Activated CD4-positive, alpha-beta T cell treated with anti-CD3 and anti-CD28 coated beads, Interleukin-2, amount 10 ng/mL, durations not matched to agents 7 days and 5 days (primary cell): Measurements from ENCODE around the gene NKX1-2. TPM values are rescaled to one million over a fixed set of nuclear protein-coding genes. Genes with fewer than 3 reads are reported as not detected.

Experiments
- CTCF ChIA-PET: fragments of 350-600 bp; sonication (Branson Sonifier 250); formaldehyde crosslinking; loops from one replicate; lab custom pipeline; 2021; ENCODE audit warnings: antibody characterized with exemption; lab: Charles Lee
- POLR2A ChIA-PET: fragments of 350-600 bp; sonication (Branson Sonifier 250); formaldehyde crosslinking; loops from one replicate; lab custom pipeline; 2021; ENCODE audit warnings: antibody characterized with exemption; lab: Charles Lee
- DNase-seq: peaks from one replicate; pipeline ENCODE4 v3.0.0-alpha.2; 2020
- H3K27ac Mint-ChIP-seq: one replicate; pipeline ENCODE4 v1.8.0; 2021; ENCODE audit warnings: mild to moderate bottlenecking, moderate library complexity, mixed read lengths
- H3K27me3 Mint-ChIP-seq: one replicate; pipeline ENCODE4 v1.8.0; 2021; ENCODE audit warnings: mixed read lengths
- H3K36me3 Mint-ChIP-seq: one replicate; pipeline ENCODE4 v1.8.0; 2021; ENCODE audit warnings: low read depth, mixed read lengths
- H3K4me1 Mint-ChIP-seq: one replicate; pipeline ENCODE4 v1.8.0; 2021; ENCODE audit warnings: mixed read lengths
- H3K4me3 Mint-ChIP-seq: one replicate; pipeline ENCODE4 v1.8.0; 2021; ENCODE audit warnings: mild to moderate bottlenecking, moderate library complexity, mixed read lengths
- H3K9me3 Mint-ChIP-seq: one replicate; pipeline ENCODE4 v1.8.0; 2021; ENCODE audit warnings: mixed read lengths
- total RNA-seq, 2 experiments: library from RNA; stranded (reverse); gene quantifications; one replicate each; pipeline ENCODE4 v1.2.3, GENCODE V29; 2021

Gene NKX1-2
- not detected for total RNA-seq

- Mint-ChIP-seq H3K4me1 (peaks cover 13% of the 10 kb centered on the region), H3K9me3 (no peaks in the 10 kb centered on the region), H3K27me3 (peaks cover 87% of the 10 kb centered on the region), H3K4me3 (peak within 1 kb of the TSS; percentile 36), H3K27ac (no peak within 1 kb of the TSS), H3K36me3 (no peaks in the 10 kb centered on the region)
- no peak for DNase-seq
- CTCF ChIA-PET = no interaction called here
- POLR2A ChIA-PET = no interaction called here
These were observed at the start of gene NKX1-2 for GRCh38 chr10:124450012-124450782. Gene NKX1-2 (minus strand): TSS chr10:124450035. CDS start chr10:124449943, 92 bp downstream.

- H3K4me1 Mint-ChIP-seq = peaks cover 10% of the 10 kb centered on the region
- no peak overlapping the region for H3K4me3 Mint-ChIP-seq
- peaks cover 7% of the 10 kb centered on the region for H3K9me3 Mint-ChIP-seq
- H3K36me3 Mint-ChIP-seq = peaks cover 14% of the 10 kb centered on the region
- H3K27ac Mint-ChIP-seq = no peak overlapping the region
- DNase-seq = no peak
- POLR2A ChIA-PET = no interaction called here
- H3K27me3 Mint-ChIP-seq = no peaks in the 10 kb centered on the region
- CTCF ChIA-PET = interaction anchor here (0.7 kb wide), 1 partner anchor 533 kb away, joined by 3 read pairs; no protein-coding TSS in a partner anchor
These were observed 48.2 kb upstream of the NKX1-2 start for GRCh38 chr10:124498056-124498455.

GRCh38 chr10:124497196-124497881 lies 47.5 kb upstream of the NKX1-2 start:
- Mint-ChIP-seq H3K4me1 (peaks cover 10% of the 10 kb centered on the region), H3K4me3 (no peak overlapping the region), H3K36me3 (peaks cover 14% of the 10 kb centered on the region), H3K27me3 (no peaks in the 10 kb centered on the region), H3K27ac (no peak overlapping the region), H3K9me3 (peaks cover 7% of the 10 kb centered on the region)
- no peak for DNase-seq
- ChIA-PET POLR2A (no interaction called here), CTCF (no interaction called here)

GRCh38 chr10:124496620-124497019 lies 46.8 kb upstream of the NKX1-2 start:
- Mint-ChIP-seq H3K27ac (no peak overlapping the region), H3K4me1 (peaks cover 10% of the 10 kb centered on the region), H3K4me3 (no peak overlapping the region), H3K9me3 (peaks cover 7% of the 10 kb centered on the region), H3K27me3 (no peaks in the 10 kb centered on the region), H3K36me3 (peaks cover 12% of the 10 kb centered on the region)
- DNase-seq = no peak
- ChIA-PET CTCF (no interaction called here), POLR2A (no interaction called here)

- CTCF ChIA-PET = no interaction called here
- H3K9me3 Mint-ChIP-seq = peaks cover 7% of the 10 kb centered on the region
- H3K36me3 Mint-ChIP-seq = peaks cover 11% of the 10 kb centered on the region
- no peaks in the 10 kb centered on the region for H3K27me3 Mint-ChIP-seq
- peaks cover 10% of the 10 kb centered on the region for H3K4me1 Mint-ChIP-seq
- no peak overlapping the region for H3K4me3 Mint-ChIP-seq
- POLR2A ChIA-PET = no interaction called here
- no peak for DNase-seq
- no peak overlapping the region for H3K27ac Mint-ChIP-seq
These were observed 46.3 kb upstream of the NKX1-2 start for GRCh38 chr10:124496150-124496549.

- no peak overlapping the region for H3K4me3 Mint-ChIP-seq
- H3K4me1 Mint-ChIP-seq = peaks cover 7% of the 10 kb centered on the region
- peaks cover 7% of the 10 kb centered on the region for H3K36me3 Mint-ChIP-seq
- H3K9me3 Mint-ChIP-seq = peaks cover 4% of the 10 kb centered on the region
- no peak for DNase-seq
- no peak overlapping the region for H3K27ac Mint-ChIP-seq
- CTCF ChIA-PET = interaction anchor here (0.6 kb wide), 1 partner anchor 1269 kb away, joined by 3 read pairs; no protein-coding TSS in a partner anchor
- H3K27me3 Mint-ChIP-seq = no peaks in the 10 kb centered on the region
- POLR2A ChIA-PET = no interaction called here
These were observed 45.9 kb upstream of the NKX1-2 start for GRCh38 chr10:124495725-124496124.

- CTCF ChIA-PET = interaction anchor here (0.6 kb wide), 1 partner anchor 1269 kb away, joined by 3 read pairs; no protein-coding TSS in a partner anchor
- no peaks in the 10 kb centered on the region for H3K9me3 Mint-ChIP-seq
These were observed 45.3 kb upstream of the NKX1-2 start for GRCh38 chr10:124495162-124495561.

GRCh38 chr10:124494046-124494807 lies 44.4 kb upstream of the NKX1-2 start:
- H3K27ac Mint-ChIP-seq = peak overlapping the region; percentile 77
- ChIA-PET POLR2A (interaction anchor here (0.6 kb wide), 1 partner anchor 10 kb away, joined by 5 read pairs; no protein-coding TSS in a partner anchor), CTCF (interaction anchor here (1.1 kb wide), 1 partner anchor 8 kb away, joined by 3 read pairs; no protein-coding TSS in a partner anchor)
- no peak for DNase-seq
- peaks cover 7% of the 10 kb centered on the region for H3K4me1 Mint-ChIP-seq
- no peaks in the 10 kb centered on the region for H3K9me3 Mint-ChIP-seq
- peaks cover 5% of the 10 kb centered on the region for H3K36me3 Mint-ChIP-seq
- H3K27me3 Mint-ChIP-seq = no peaks in the 10 kb centered on the region
- H3K4me3 Mint-ChIP-seq = no peak overlapping the region

More at GRCh38 chr10:124495162-124495561, 45.3 kb upstream of the NKX1-2 start:
- no peak overlapping the region for H3K27ac Mint-ChIP-seq
- no peak overlapping the region for H3K4me3 Mint-ChIP-seq
- H3K36me3 Mint-ChIP-seq = peaks cover 3% of the 10 kb centered on the region
- no peaks in the 10 kb centered on the region for H3K27me3 Mint-ChIP-seq
- POLR2A ChIA-PET = interaction anchor here (0.6 kb wide), 1 partner anchor 11 kb away, joined by 5 read pairs; no protein-coding TSS in a partner anchor
- no peak for DNase-seq
- peaks cover 7% of the 10 kb centered on the region for H3K4me1 Mint-ChIP-seq

- no peak overlapping the region for H3K4me3 Mint-ChIP-seq
- peaks cover 7% of the 10 kb centered on the region for H3K4me1 Mint-ChIP-seq
- peaks cover 11% of the 10 kb centered on the region for H3K36me3 Mint-ChIP-seq
- ChIA-PET CTCF (interaction anchor here (0.6 to 1.1 kb wide), 2 partner anchors 9 to 1437 kb away, joined by 3 read pairs; no protein-coding TSS in a partner anchor), POLR2A (no interaction called here)
- H3K27me3 Mint-ChIP-seq = no peaks in the 10 kb centered on the region
- no peak for DNase-seq
- no peaks in the 10 kb centered on the region for H3K9me3 Mint-ChIP-seq
- H3K27ac Mint-ChIP-seq = no peak overlapping the region
These were observed 43.5 kb upstream of the NKX1-2 start for GRCh38 chr10:124493214-124493882.

- no peak overlapping the region for H3K27ac Mint-ChIP-seq
- H3K4me3 Mint-ChIP-seq = no peak overlapping the region
- ChIA-PET CTCF (interaction anchor here (0.6 kb wide), 1 partner anchor 81 kb away, joined by 3 read pairs; no protein-coding TSS in a partner anchor), POLR2A (no interaction called here)
- H3K4me1 Mint-ChIP-seq = peaks cover 7% of the 10 kb centered on the region
- no peaks in the 10 kb centered on the region for H3K27me3 Mint-ChIP-seq
- no peak for DNase-seq
- H3K36me3 Mint-ChIP-seq = peaks cover 15% of the 10 kb centered on the region
- no peaks in the 10 kb centered on the region for H3K9me3 Mint-ChIP-seq
These were observed 42.4 kb upstream of the NKX1-2 start for GRCh38 chr10:124492266-124492665.

- peaks cover 7% of the 10 kb centered on the region for H3K9me3 Mint-ChIP-seq
- H3K27me3 Mint-ChIP-seq = no peaks in the 10 kb centered on the region
- H3K4me1 Mint-ChIP-seq = peaks cover 7% of the 10 kb centered on the region
- no peak overlapping the region for H3K27ac Mint-ChIP-seq
- peaks cover 21% of the 10 kb centered on the region for H3K36me3 Mint-ChIP-seq
- ChIA-PET CTCF (no interaction called here), POLR2A (no interaction called here)
- DNase-seq = no peak
- no peak overlapping the region for H3K4me3 Mint-ChIP-seq
These were observed 41.3 kb upstream of the NKX1-2 start for GRCh38 chr10:124491105-124491504.

GRCh38 chr10:124486635-124487034 lies 36.8 kb upstream of the NKX1-2 start:
- POLR2A ChIA-PET = no interaction called here
- Mint-ChIP-seq H3K9me3 (peaks cover 7% of the 10 kb centered on the region), H3K27me3 (no peaks in the 10 kb centered on the region), H3K4me1 (no peaks in the 10 kb centered on the region), H3K4me3 (no peak overlapping the region), H3K36me3 (peaks cover 21% of the 10 kb centered on the region), H3K27ac (no peak overlapping the region)
- CTCF ChIA-PET = no interaction called here
- no peak for DNase-seq
